Activated T-cell treated with anti-CD3 and anti-CD28 coated beads for 4 hours (primary cell): Measurements from ENCODE around the gene CDON.
"Not testable (repeated sequence)": the region's sequence is repeated elsewhere in the genome, so short reads cannot be mapped to it uniquely, and the experiment has no call there.

Experiments
- DNase-seq: peaks from one replicate; pipeline ENCODE4 v3.0.0-alpha.2; 2020

CDON gene

GRCh38 chr11:125918140-125918840, 144.4 kb downstream of the CDON start:
- DNase-seq: no peak

- DNase-seq: no peak
Observed at GRCh38 chr11:125916683-125917347, 145.9 kb downstream of the CDON start.

GRCh38 chr11:125914601-125915000, 148.1 kb downstream of the CDON start:
- not testable (repeated sequence) for DNase-seq

GRCh38 chr11:125910226-125910849, 152.3 kb downstream of the CDON start:
- no peak for DNase-seq
